ENCODE data around the gene SCAF8.
"Not testable (repeated sequence)": the region's sequence is repeated elsewhere in the genome, so short reads cannot be mapped to it uniquely, and the experiment has no call there.

Gene SCAF8

DNA sequence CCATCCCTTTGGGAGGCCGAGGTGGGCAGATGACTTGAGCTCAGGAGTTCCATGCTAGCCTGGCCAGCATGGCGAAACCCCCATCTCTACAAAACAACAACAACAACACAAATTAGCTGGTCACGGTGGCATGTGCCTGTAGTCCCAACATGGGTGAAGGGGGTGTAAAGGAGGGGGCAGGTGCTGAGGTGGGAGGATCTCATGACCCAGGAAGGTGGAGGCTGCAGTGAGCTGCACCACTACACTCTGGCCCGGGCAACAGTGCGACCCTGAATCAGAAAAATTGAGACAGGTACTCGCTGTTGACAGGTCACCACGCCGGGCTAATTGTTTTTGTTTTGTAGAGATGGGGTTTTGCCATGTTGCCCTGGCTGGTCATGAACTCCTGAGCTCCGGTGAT lies 4.2 kb downstream of the SCAF8 start:
- DNase-seq: no peak

DNA sequence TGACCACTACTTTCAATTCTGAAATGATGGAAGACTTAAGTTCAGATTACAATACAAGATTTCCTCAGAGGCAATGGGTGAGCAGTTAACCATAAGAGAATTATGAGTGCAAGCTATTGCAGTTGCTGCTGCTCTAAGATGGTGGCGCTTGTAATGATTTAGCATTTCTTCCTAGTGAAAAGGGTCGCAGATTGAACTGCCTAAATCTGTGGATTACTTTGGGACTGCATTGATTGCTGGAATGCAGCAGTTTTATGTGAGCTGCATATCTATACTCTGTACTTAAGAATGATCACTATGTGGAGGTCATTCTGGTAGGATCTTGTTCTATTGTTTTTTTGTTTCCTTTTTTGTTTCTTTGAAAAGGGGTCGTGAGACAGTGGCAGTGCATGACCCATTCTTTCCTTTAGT lies 5.3 kb downstream of the SCAF8 start:
- no peak for DNase-seq

GRCh38 chr6:154740658-154741057 lies 7.4 kb downstream of the SCAF8 start:
- DNase-seq: no peak

DNA sequence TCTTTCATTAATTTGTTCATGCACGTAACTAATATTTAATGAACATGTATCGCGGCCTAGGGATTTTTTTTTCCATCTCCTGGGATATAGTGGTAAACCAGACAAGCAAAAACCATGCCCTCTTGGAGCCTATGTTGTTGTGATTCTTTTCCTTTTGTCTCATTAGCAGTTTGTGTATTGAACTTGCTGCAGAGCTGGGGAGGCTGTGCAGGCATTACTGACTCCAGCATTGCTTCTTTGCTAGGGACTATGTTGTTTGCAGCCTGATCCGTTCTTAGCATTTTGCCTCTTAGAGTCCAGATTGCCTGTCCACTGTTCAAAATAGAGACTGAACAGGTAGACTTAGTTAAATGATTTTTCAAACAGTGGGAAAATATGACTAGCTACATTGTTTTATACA lies 9.7 kb downstream of the SCAF8 start:
- DNase-seq: no peak

DNA sequence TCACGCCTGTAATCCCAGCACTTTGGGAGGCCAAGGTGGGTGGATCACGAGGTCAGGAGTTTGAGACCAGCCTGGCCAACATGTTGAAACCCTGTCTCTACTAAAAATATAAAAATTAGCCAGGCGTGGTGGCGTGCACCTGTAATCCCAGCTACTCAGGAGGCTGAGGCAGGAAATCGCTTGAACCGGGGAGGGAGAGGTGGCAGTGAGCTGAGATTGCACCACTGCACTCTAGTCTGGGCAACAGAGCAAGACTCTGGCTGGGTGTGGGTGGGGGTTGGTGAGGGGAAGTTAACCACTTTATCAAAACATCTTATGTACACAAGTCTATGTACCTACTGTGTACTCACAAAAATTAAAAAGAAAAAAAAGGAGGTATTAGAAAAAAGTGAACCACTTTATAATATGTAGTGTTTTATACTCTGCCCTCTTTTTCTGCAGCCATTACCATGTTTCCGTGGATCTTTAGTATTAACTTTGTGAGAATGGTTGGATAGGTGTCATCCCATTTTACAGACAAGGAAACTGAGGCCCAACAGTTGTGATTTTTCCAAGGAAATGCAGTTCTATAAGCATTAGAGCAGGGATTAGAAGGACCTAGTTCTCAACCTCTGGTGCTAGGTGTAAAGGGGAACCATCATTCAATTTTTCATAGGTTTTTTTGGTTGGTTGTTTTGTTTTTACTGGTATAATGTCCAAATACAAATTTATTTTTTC lies 11.0 kb downstream of the SCAF8 start:
- not testable (repeated sequence) for DNase-seq

DNA sequence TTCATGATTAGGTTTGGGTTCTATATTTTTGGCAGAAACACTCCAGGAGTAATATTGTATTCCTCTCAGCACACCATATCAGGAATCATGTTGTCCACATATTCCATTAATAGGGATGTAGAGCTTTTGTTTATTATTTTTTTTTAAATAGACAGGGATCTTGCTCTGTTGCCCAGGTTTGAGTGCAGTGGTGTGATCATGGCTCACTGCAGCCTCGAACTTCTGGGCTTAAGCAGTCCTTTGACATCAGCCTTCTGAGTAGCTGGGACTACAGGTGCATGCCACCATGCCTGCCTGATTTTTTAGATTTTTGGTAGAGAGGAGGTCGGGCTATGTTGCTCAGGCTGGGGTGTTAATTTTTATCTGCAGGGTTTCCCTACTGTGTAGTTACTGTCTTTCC lies 12.0 kb downstream of the SCAF8 start:
- no peak for DNase-seq

GRCh38 chr6:154749341-154749740 lies 16.1 kb downstream of the SCAF8 start:
- no peak for DNase-seq

GRCh38 chr6:154751011-154751800 lies 18.0 kb downstream of the SCAF8 start:
- peak; percentile 18 for DNase-seq

GRCh38 chr6:154752022-154752421 lies 18.8 kb downstream of the SCAF8 start:
- no peak for DNase-seq

GRCh38 chr6:154754152-154754551 lies 20.9 kb downstream of the SCAF8 start:
- no peak for DNase-seq

- DNase-seq: no peak
Measured at GRCh38 chr6:154757352-154758050, 24.3 kb downstream of the SCAF8 start.

- no peak for DNase-seq
Measured at GRCh38 chr6:154758125-154758524, 24.9 kb downstream of the SCAF8 start.

- DNase-seq: no peak
Measured at GRCh38 chr6:154763650-154764049, 30.4 kb downstream of the SCAF8 start.

DNA sequence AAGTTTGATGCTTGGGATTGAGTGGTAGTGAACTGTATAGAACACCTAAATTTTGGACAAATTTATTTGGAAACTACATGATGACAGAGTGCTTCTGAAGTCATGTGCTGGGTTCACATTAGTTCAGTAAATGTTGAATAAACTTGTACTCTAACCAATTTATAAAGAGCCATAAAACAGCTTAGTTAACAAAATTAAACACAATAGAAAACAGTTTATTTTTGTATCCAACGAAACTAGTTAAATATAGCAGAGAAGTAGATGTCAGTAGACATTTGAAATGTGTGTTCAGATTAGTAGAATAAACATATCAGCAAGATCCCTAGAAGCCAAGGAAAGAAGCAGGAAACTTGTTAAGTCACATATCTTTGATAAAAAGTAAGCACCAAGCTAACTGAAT lies 32.1 kb downstream of the SCAF8 start:
- DNase-seq: no peak

- no peak for DNase-seq
Measured at GRCh38 chr6:154766288-154766687, 33.1 kb downstream of the SCAF8 start.

DNA sequence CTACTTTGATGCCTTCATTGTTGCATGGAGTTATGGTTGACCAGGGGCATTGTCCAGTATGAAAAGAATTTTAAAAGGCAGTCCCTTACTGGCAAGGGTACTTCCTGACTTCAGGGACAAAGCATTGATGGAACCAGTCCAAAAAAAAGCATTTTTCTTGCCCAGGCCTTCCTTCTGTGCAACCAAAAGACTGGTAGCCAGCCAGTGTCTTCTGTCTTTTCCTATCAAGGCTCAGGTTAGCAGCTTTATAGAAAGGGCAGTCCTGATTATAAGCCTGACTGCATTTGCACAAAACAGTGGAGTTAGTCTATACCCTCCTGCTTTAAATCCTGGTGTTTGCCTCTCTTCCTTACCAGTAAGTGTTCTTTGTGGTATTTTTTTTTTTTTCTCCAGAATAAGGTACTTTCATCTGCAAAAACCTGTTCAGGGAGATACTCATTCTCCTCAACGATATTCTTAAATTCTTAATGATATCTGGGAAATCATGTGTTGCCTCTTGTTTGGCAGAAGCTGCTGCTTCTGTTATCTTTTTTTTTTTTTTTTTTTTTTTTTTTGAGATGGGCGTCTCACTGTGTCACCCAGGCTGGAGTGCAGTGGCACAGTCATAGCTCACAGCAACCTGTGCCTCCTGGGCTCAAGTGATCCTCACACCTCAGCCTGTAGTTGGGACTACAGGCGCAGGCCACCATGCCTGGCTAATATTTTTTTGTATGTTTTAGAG lies 33.9 kb downstream of the SCAF8 start:
- no peak for DNase-seq

GRCh38 chr6:154768280-154768679 lies 35.1 kb downstream of the SCAF8 start:
- no peak for DNase-seq

DNA sequence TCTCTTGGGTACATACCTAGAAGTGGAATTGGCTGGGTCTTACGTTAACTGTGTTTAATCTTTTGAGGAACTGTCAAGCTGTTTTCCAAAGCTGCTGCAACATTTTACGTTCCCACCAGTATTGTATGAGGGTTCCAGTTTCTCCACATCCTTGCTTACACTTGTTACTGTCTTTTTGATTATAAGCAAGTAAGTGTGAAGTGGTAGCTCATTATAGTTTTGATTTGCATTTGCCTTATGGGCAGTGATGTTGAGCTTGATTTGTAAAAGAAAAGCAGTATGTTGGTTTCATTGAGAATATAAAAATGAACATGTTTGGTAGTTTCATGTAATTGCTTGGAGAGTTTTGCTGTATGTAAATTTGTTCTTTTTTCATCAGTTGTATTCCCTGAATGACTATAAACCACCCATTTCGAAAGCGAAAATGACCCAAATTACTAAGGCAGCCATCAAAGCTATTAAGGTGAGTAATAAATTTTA lies 40.4 kb downstream of the SCAF8 start:
- DNase-seq: peak; percentile 18

- not testable (repeated sequence) for DNase-seq
Measured at GRCh38 chr6:154779157-154779556, 45.9 kb downstream of the SCAF8 start.

GRCh38 chr6:154782193-154782592 lies 49.0 kb downstream of the SCAF8 start:
- no peak for DNase-seq

GRCh38 chr6:154783229-154783628 lies 50.0 kb downstream of the SCAF8 start:
- DNase-seq: no peak

DNA sequence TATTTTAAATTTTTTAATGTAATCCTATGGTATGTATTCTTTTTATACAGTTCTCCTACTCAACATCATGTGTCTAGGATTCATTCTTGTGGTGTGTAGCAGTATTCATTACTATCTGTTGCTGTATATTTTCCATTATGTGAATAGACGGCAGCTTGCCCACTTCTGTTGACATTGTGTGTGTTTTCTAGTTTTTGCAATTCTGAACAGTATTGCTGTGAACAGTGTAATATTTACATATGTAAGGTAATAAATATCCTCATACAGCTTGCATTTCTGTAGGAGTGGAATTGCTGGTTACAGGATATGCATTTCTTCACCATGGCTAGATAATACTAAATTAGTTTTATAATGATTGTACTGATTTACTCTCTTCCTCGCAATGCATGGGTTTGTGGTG lies 51.9 kb downstream of the SCAF8 start:
- no peak for DNase-seq
